GM23338 (cell line): ENCODE results near the gene SPTBN4. TPM values are rescaled to one million over a fixed set of nuclear protein-coding genes. Genes with fewer than 3 reads are reported as not detected.

ENCODE experiments used
- ATAC-seq: fragments of 200-7000 bp; cut with Tn5 transposase; 3 replicates; pipeline ENCODE4 v1.9.1; 2020
- DNase-seq: peaks from one replicate; pipeline ENCODE4 v3.0.0-alpha.2; 2015; ENCODE audit warnings: low spot score
- H2AFZ ChIP-seq: fragments of 200-600 bp; sonication (generic); 2 replicates; pipeline ENCODE4 v1.8.0; 2016; ENCODE audit warnings: antibody characterized with exemption, mild to moderate bottlenecking, moderate library complexity
- H3F3A ChIP-seq: fragments of 200-600 bp; sonication (generic); replicated peaks from 2 replicates; pipeline ENCODE4 v1.8.0; 2017; ENCODE audit warnings: antibody characterized with exemption, mixed run types, low read depth
- H3K27ac ChIP-seq: fragments of 200-600 bp; sonication (generic); 2 replicates; pipeline ENCODE4 v1.6.1; 2016; ENCODE audit warnings: low read depth
- H3K27me3 ChIP-seq: fragments of 200-600 bp; sonication (generic); 2 replicates; pipeline ENCODE4 v1.8.0; 2016; ENCODE audit warnings: mild to moderate bottlenecking, mixed run types, moderate library complexity; ENCODE audit not compliant: insufficient read depth
- H3K36me3 ChIP-seq: fragments of 200-600 bp; sonication (generic); 2 replicates; pipeline ENCODE4 v1.8.0; 2016; ENCODE audit warnings: mild to moderate bottlenecking; ENCODE audit not compliant: insufficient read depth
- H3K4me1 ChIP-seq: fragments of 200-600 bp; sonication (generic); 2 replicates; pipeline ENCODE4 v1.8.0; 2016; ENCODE audit warnings: mild to moderate bottlenecking, moderate library complexity; ENCODE audit not compliant: insufficient read depth
- H3K4me2 ChIP-seq: fragments of 200-600 bp; sonication (generic); 2 replicates; pipeline ENCODE4 v1.7.1; 2017; ENCODE audit warnings: mixed run types
- H3K4me3 ChIP-seq: fragments of 200-600 bp; sonication (generic); 2 replicates; pipeline ENCODE4 v1.6.1; 2016; ENCODE audit warnings: mixed run types
- H3K79me2 ChIP-seq: fragments of 200-600 bp; sonication (generic); replicated peaks from 2 replicates; pipeline ENCODE4 v1.8.0; 2017; ENCODE audit warnings: mild to moderate bottlenecking; ENCODE audit not compliant: insufficient read depth
- H3K9me2 ChIP-seq: fragments of 200-600 bp; sonication (generic); 2 replicates; pipeline ENCODE4 v1.8.0; 2017; ENCODE audit not compliant: insufficient read depth
- H4K20me1 ChIP-seq: fragments of 200-600 bp; sonication (generic); replicated peaks from 2 replicates; pipeline ENCODE4 v1.8.0; 2017; ENCODE audit warnings: mild to moderate bottlenecking; ENCODE audit not compliant: insufficient read depth
- H3K27ac Mint-ChIP-seq: 2 replicates; pipeline ENCODE4 v1.8.0; 2020; ENCODE audit warnings: inconsistent platforms, mild to moderate bottlenecking, moderate library complexity, mixed read lengths
- H3K27me3 Mint-ChIP-seq: 3 replicates; pipeline ENCODE4 v1.8.0; 2022; ENCODE audit warnings: low read depth, mild to moderate bottlenecking, moderate library complexity, mixed read lengths, inconsistent platforms; ENCODE audit not compliant: insufficient read depth, poor library complexity
- H3K36me3 Mint-ChIP-seq: 3 replicates; pipeline ENCODE4 v1.8.0; 2021; ENCODE audit warnings: low read depth, mild to moderate bottlenecking, inconsistent platforms, moderate library complexity, mixed read lengths
- H3K4me1 Mint-ChIP-seq: 3 replicates; pipeline ENCODE4 v1.8.0; 2020; ENCODE audit warnings: mild to moderate bottlenecking, inconsistent platforms, mixed read lengths
- H3K4me3 Mint-ChIP-seq: 3 replicates; pipeline ENCODE4 v1.8.0; 2021; ENCODE audit warnings: moderate library complexity, mild to moderate bottlenecking, inconsistent platforms, mixed read lengths
- H3K9me3 Mint-ChIP-seq: 3 replicates; pipeline ENCODE4 v1.8.0; 2020; ENCODE audit warnings: moderate library complexity, mild to moderate bottlenecking, inconsistent platforms, mixed read lengths
- CREB1 ChIP-seq: fragments of 250-450 bp; sonication (Bioruptor Pico); IDR thresholded peaks from 2 replicates; pipeline ENCODE4 v1.5.0; 2020; ENCODE audit warnings: low read depth, mild to moderate bottlenecking, moderate library complexity
- CTCF ChIP-seq, 2 experiments: fragments of 200-600 bp in 1 of 2; sonication (generic) in 1 of 2; conservative IDR thresholded peaks; 2 replicates each; pipeline versions ENCODE4 v1.5.1 to v1.6.1; 2016 to 2017; ENCODE audit warnings: antibody characterized with exemption in 2 of 2, low read depth in 2 of 2, mild to moderate bottlenecking in 2 of 2, moderate library complexity in 1 of 2
- EZH2phosphoT487 ChIP-seq: fragments of 200-600 bp; sonication (generic); IDR thresholded peaks from one replicate; pipeline ENCODE4 v1.8.1; 2018; ENCODE audit warnings: antibody characterized with exemption; ENCODE audit not compliant: unreplicated experiment
- JUNB ChIP-seq: IDR thresholded peaks from one replicate; pipeline ENCODE4 v1.6.1; 2016; ENCODE audit warnings: antibody characterized with exemption; ENCODE audit not compliant: unreplicated experiment
- NANOG ChIP-seq: IDR thresholded peaks from 2 replicates; pipeline ENCODE4 v1.6.1; 2016; ENCODE audit warnings: antibody characterized with exemption, borderline replicate concordance
- POLR2AphosphoS5 ChIP-seq: IDR thresholded peaks from 2 replicates; pipeline ENCODE4 v1.6.1; 2016; ENCODE audit warnings: antibody characterized with exemption, low read depth
- STAT1 ChIP-seq: IDR thresholded peaks from one replicate; pipeline ENCODE4 v1.6.1; 2016; ENCODE audit warnings: antibody characterized with exemption; ENCODE audit not compliant: unreplicated experiment
- ZNF331 ChIP-seq: fragments of 250-450 bp; sonication (Bioruptor Pico); IDR thresholded peaks from 2 replicates; pipeline ENCODE4 v1.5.0; 2020; ENCODE audit warnings: low read depth, mild to moderate bottlenecking, moderate library complexity
- polyA plus RNA-seq: library from polyadenylated mRNA; unstranded; fragments of >200 nt; fragmentation: Nextera tagmentation; extraction: Ambion mirVana; gene quantifications from 2 replicates; pipeline ENCODE4 v1.2.1, GENCODE V29; 2016
- total RNA-seq: library from RNA; depleted of rRNA; stranded (reverse); fragments of >200 nt; shearing (Covaris generic); gene quantifications from 2 replicates; pipeline ENCODE4 v1.2.3, GENCODE V29; 2014
- TF ChIP-seq, protein P1 (sequence below): IDR thresholded peaks from 2 replicates; pipeline ENCODE4 v1.6.1; 2016; ENCODE audit warnings: antibody characterized with exemption

Gene SPTBN4
- total and polyA plus RNA-seq, 2 experiments from 2014 or later: 1.6 to 2.3 TPM

DNA sequence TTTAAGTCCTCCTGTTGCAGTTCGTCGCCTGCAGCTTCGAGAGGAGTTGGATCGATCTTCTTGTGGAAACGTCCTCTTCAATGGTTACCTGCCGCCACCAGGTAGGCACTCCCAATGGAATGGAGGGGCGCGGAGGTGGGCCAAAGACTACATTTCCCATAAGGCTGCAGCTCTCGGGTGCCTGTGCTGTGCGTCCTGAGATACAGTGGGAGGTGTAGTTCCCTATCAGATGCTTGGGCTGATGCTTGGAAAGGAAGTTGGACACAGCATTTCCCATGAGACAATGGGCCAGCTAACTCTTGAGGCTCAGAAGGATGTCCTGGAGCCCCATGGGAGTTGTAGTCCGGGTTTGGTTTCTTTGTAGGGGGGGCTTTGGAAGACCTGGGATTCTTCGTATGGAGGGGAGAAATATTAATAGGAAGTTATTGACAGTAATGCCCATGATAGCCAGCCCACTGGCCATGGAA, 111.7 kb downstream of the SPTBN4 start:
- peak overlapping the region; percentile 96; the same call in 1 of the 2 replicates for H3K4me3 ChIP-seq
- peaks cover 4% of the 10 kb centered on the region for H3K4me1 ChIP-seq
- no peak overlapping the region for H2AFZ ChIP-seq
- H3K27me3 ChIP-seq: no peaks in the 10 kb centered on the region
- peaks cover 11% of the 10 kb centered on the region; the same call in 1 of the 2 replicates for H3K36me3 ChIP-seq
- Mint-ChIP-seq H3K27ac (no peak overlapping the region), H3K4me3 (peak overlapping the region; percentile 91), H3K4me1 (peaks cover 22% of the 10 kb centered on the region), H3K9me3 (peaks cover 3% of the 10 kb centered on the region; the same call in 2 of the 3 replicates), H3K27me3 (peaks cover 13% of the 10 kb centered on the region), H3K36me3 (peaks cover 28% of the 10 kb centered on the region)
- TF ChIP-seq, protein P1, sequence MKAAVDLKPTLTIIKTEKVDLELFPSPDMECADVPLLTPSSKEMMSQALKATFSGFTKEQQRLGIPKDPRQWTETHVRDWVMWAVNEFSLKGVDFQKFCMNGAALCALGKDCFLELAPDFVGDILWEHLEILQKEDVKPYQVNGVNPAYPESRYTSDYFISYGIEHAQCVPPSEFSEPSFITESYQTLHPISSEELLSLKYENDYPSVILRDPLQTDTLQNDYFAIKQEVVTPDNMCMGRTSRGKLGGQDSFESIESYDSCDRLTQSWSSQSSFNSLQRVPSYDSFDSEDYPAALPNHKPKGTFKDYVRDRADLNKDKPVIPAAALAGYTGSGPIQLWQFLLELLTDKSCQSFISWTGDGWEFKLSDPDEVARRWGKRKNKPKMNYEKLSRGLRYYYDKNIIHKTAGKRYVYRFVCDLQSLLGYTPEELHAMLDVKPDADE: peak; percentile 100
- 0 out of 2 replicates have a peak, but pooled peaks have one; percentile 24 for TF ChIP-seq POLR2AphosphoS5
- peak; percentile 73 for TF ChIP-seq CREB1 (CRISPR knock-in tag)
- no peak for TF ChIP-seq ZNF331
- TF ChIP-seq STAT1: no peak
- no peaks in the 10 kb centered on the region for H3K79me2 ChIP-seq
- peaks cover 10% of the 10 kb centered on the region; the same call in 1 of the 2 replicates for H4K20me1 ChIP-seq
- no peaks in the 10 kb centered on the region for H3K9me2 ChIP-seq
- peaks cover 4% of the 10 kb centered on the region; the same call in 1 of the 2 replicates for H3F3A ChIP-seq
- H3K4me2 ChIP-seq: peak overlapping the region; percentile 98
- H3K27ac ChIP-seq: no peak overlapping the region
- ATAC-seq (peak; percentile 79), DNase-seq (peak; percentile 96)

GRCh38 chr19:40580619-40581018, 113.8 kb downstream of the SPTBN4 start:
- no peaks in the 10 kb centered on the region for H3K79me2 ChIP-seq
- Mint-ChIP-seq H3K4me3 (no peak overlapping the region), H3K27ac (no peak overlapping the region), H3K27me3 (peaks cover 11% of the 10 kb centered on the region), H3K9me3 (peaks cover 3% of the 10 kb centered on the region; the same call in 2 of the 3 replicates), H3K4me1 (peaks cover 16% of the 10 kb centered on the region), H3K36me3 (peaks cover 35% of the 10 kb centered on the region)
- H3K4me3 ChIP-seq: no peak overlapping the region
- peaks cover 14% of the 10 kb centered on the region; the same call in 1 of the 2 replicates for H4K20me1 ChIP-seq
- peaks cover 8% of the 10 kb centered on the region; the same call in 1 of the 2 replicates for H3F3A ChIP-seq
- no peak for TF ChIP-seq ZNF331
- TF ChIP-seq NANOG: no peak
- TF ChIP-seq EZH2phosphoT487: no peak
- DNase-seq (no peak), ATAC-seq (no peak)
- H3K4me2 ChIP-seq: no peak overlapping the region
- peaks cover 11% of the 10 kb centered on the region; the same call in 1 of the 2 replicates for H3K36me3 ChIP-seq
- H3K9me2 ChIP-seq: no peaks in the 10 kb centered on the region
- no peaks in the 10 kb centered on the region for H3K27me3 ChIP-seq
- H2AFZ ChIP-seq: no peak overlapping the region
- H3K27ac ChIP-seq: no peak overlapping the region
- peaks cover 4% of the 10 kb centered on the region for H3K4me1 ChIP-seq

GRCh38 chr19:40581531-40581930, 114.7 kb downstream of the SPTBN4 start:
- no peak overlapping the region for H3K27ac Mint-ChIP-seq
- Histone ChIP-seq H2AFZ (no peak overlapping the region), H3K4me2 (no peak overlapping the region), H3K79me2 (no peaks in the 10 kb centered on the region), H3K27me3 (no peaks in the 10 kb centered on the region), H3K4me1 (peaks cover 4% of the 10 kb centered on the region), H3K4me3 (no peak overlapping the region), H3K9me2 (no peaks in the 10 kb centered on the region), H3F3A (peaks cover 8% of the 10 kb centered on the region; the same call in 1 of the 2 replicates), H3K36me3 (peaks cover 11% of the 10 kb centered on the region; the same call in 1 of the 2 replicates), H4K20me1 (peaks cover 14% of the 10 kb centered on the region; the same call in 1 of the 2 replicates), H3K27ac (no peak overlapping the region)
- H3K9me3 Mint-ChIP-seq: peaks cover 3% of the 10 kb centered on the region; the same call in 2 of the 3 replicates
- peaks cover 36% of the 10 kb centered on the region for H3K36me3 Mint-ChIP-seq
- H3K27me3 Mint-ChIP-seq: peaks cover 13% of the 10 kb centered on the region
- H3K4me3 Mint-ChIP-seq: no peak overlapping the region
- H3K4me1 Mint-ChIP-seq: peaks cover 13% of the 10 kb centered on the region
- no peak for DNase-seq
- no peak for ATAC-seq
- TF ChIP-seq CTCF (conservative IDR thresholded peaks at IDR 0.05; ENCODE audit: low read depth in 2 of 2) (no peak), ZNF331 (no peak), JUNB (no peak)
